Natural killer cell (primary cell): ENCODE results near the gene B3GALT5. TPM values are rescaled to one million over a fixed set of nuclear protein-coding genes. Genes with fewer than 3 reads are reported as not detected.
"Not testable (repeated sequence)": the region's sequence is repeated elsewhere in the genome, so short reads cannot be mapped to it uniquely, and the experiment has no call there.

ENCODE experiments used
- ATAC-seq, 3 donors: fragments of 150-1000 bp in 2 of 3; fragments of 200-7000 bp in 1 of 3; cut with Tn5 transposase; 1 replicate in 1 of 3; 2 replicates in 2 of 3; pipeline ENCODE4 v1.10.0; 2021; ENCODE audit warnings: mild to moderate bottlenecking in 2 of 3, moderate library complexity in 2 of 3
- DNase-seq, 2 donors: peaks; one replicate each; pipeline versions ENCODE4 v3.0.0 to v3.0.0-alpha.2; 2013 to 2021; ENCODE audit warnings: mixed read lengths in 1 of 2
- H3K27ac ChIP-seq: one replicate; pipeline ENCODE4 v1.5.1; 2013; ENCODE audit warnings: mild to moderate bottlenecking, low read length
- H3K27me3 ChIP-seq: one replicate; pipeline ENCODE4 v1.6.1; 2013; ENCODE audit warnings: low read length; ENCODE audit not compliant: control insufficient read depth, insufficient read depth
- H3K36me3 ChIP-seq: one replicate; pipeline ENCODE4 v1.6.1; 2013; ENCODE audit warnings: low read length; ENCODE audit not compliant: control insufficient read depth, insufficient read depth
- H3K4me1 ChIP-seq: one replicate; pipeline ENCODE4 v1.6.1; 2013; ENCODE audit warnings: low read length; ENCODE audit not compliant: control insufficient read depth, insufficient read depth
- H3K4me3 ChIP-seq: one replicate; pipeline ENCODE4 v1.5.1; 2013; ENCODE audit warnings: low read length
- H3K9me3 ChIP-seq: one replicate; pipeline ENCODE4 v1.6.1; 2013; ENCODE audit warnings: low read length; ENCODE audit not compliant: control insufficient read depth, insufficient read depth
- H3K27ac Mint-ChIP-seq, 2 donors: one replicate each; pipeline ENCODE4 v1.8.0; 2022; ENCODE audit warnings: mild to moderate bottlenecking in 2 of 2, mixed read lengths in 2 of 2, moderate library complexity in 1 of 2
- H3K27me3 Mint-ChIP-seq, 2 donors: one replicate each; pipeline ENCODE4 v1.8.0; 2022; ENCODE audit warnings: low read depth in 2 of 2, mixed read lengths in 2 of 2
- H3K36me3 Mint-ChIP-seq: one replicate; pipeline ENCODE4 v1.8.0; 2022; ENCODE audit warnings: mixed read lengths
- H3K4me1 Mint-ChIP-seq, 2 donors: one replicate each; pipeline ENCODE4 v1.8.0; 2022; ENCODE audit warnings: mixed read lengths in 2 of 2
- H3K4me3 Mint-ChIP-seq: one replicate; pipeline ENCODE4 v1.8.0; 2022; ENCODE audit warnings: mild to moderate bottlenecking, moderate library complexity, mixed read lengths
- H3K9me3 Mint-ChIP-seq, 2 donors: one replicate each; pipeline ENCODE4 v1.8.0; 2022; ENCODE audit warnings: mixed read lengths in 2 of 2
- WGBS: methylation state at CpG from one replicate; pipeline ENCODE4 v1.1.7; 2013; ENCODE audit warnings: missing lambda C conversion rate; ENCODE audit not compliant: insufficient coverage; 5-methylcytosine and 5-hydroxymethylcytosine counted together
- intact Hi-C: fragments of 100-400 bp; cut with micrococcal nuclease; formaldehyde crosslinking; loops from one replicate; pipeline ENCODE4 v1.14.2; 2022
- total RNA-seq, 4 donors: library from RNA; stranded (reverse); fragments of 120-200 nt in 1 of 4; gene quantifications; one replicate each; pipeline versions ENCODE4 v1.2.3 to v1.2.4, GENCODE V29; 2013 to 2022
- TF ChIP-seq, protein P1 (sequence below): fragments of 200-600 bp; IDR thresholded peaks from one replicate; pipeline ENCODE4 v1.8.0; 2022; ENCODE audit warnings: antibody characterized with exemption

The B3GALT5 gene
- total RNA-seq, 3 donors from 2014 or later (not counting 1 experiment from before 2014, with no cell fraction given): 0.05 TPM; not detected in 2

DNA sequence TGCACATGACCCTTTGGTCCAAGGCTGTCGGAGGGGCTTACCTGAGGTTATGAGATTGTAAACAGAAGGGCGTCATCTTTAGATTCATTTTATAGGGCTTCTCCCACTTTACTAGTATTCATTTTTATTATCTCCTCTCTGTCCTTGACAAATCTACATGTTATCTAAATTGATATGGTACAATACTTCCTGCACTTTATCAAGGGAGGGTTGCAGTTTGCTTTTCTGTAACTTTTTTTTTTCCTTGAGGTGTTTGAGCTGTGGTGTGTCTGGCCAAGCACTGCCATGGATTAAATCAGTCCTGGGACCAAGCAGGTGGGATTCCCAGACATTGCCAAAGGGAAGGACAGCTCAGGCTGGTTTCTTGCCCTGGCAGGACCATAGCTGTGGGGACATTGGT is 32.0 kb upstream of the B3GALT5 start:
- H3K27me3 Mint-ChIP-seq: peaks cover 0 to 16% of the 10 kb centered on the region in 2 donors

DNA sequence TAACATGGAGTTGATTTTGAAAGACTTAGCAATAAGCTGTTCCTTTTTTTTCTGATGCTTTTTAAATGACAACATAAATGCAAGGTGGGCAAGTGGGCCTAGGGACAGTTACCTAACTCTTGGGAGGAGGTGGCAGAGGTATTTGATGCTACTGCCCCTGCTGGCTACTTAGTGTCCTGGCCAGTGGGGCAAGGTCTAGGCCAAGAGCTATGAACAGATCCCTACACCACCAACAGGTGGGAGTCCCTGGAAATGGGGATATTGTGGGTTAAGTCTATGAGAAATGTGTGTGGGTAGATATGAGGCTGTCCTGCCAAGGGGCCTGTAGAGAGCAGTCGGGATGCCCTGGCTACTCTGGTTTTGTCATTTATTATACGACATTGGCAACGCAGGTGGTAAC is 31.3 kb upstream of the B3GALT5 start:
- no peaks in the 10 kb centered on the region for H3K4me1 ChIP-seq
- H3K4me1 Mint-ChIP-seq: no peaks in the 10 kb centered on the region
- no peak overlapping the region for H3K27ac Mint-ChIP-seq
- TF ChIP-seq, protein P1, sequence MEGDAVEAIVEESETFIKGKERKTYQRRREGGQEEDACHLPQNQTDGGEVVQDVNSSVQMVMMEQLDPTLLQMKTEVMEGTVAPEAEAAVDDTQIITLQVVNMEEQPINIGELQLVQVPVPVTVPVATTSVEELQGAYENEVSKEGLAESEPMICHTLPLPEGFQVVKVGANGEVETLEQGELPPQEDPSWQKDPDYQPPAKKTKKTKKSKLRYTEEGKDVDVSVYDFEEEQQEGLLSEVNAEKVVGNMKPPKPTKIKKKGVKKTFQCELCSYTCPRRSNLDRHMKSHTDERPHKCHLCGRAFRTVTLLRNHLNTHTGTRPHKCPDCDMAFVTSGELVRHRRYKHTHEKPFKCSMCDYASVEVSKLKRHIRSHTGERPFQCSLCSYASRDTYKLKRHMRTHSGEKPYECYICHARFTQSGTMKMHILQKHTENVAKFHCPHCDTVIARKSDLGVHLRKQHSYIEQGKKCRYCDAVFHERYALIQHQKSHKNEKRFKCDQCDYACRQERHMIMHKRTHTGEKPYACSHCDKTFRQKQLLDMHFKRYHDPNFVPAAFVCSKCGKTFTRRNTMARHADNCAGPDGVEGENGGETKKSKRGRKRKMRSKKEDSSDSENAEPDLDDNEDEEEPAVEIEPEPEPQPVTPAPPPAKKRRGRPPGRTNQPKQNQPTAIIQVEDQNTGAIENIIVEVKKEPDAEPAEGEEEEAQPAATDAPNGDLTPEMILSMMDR: no peak
- H3K4me3 ChIP-seq: no peak overlapping the region
- no peak overlapping the region for H3K27ac ChIP-seq
- H3K27me3 ChIP-seq: no peaks in the 10 kb centered on the region
- no peaks in the 10 kb centered on the region for H3K36me3 Mint-ChIP-seq
- H3K36me3 ChIP-seq: no peaks in the 10 kb centered on the region
- intact Hi-C loops: no loop called here
- H3K9me3 ChIP-seq: no peaks in the 10 kb centered on the region
- no peaks in the 10 kb centered on the region for H3K9me3 Mint-ChIP-seq
- DNase-seq (no peak), ATAC-seq (no peak)
- 94% methylated on average over 3 of the region's 3 CpGs for WGBS
- H3K4me3 Mint-ChIP-seq: no peak overlapping the region
- peaks cover 0 to 22% of the 10 kb centered on the region in 2 donors for H3K27me3 Mint-ChIP-seq

More for the DNA sequence above, 32.0 kb upstream of the B3GALT5 start:
- Mint-ChIP-seq H3K27ac (no peak overlapping the region), H3K4me3 (no peak overlapping the region), H3K4me1 (no peaks in the 10 kb centered on the region), H3K36me3 (no peaks in the 10 kb centered on the region), H3K9me3 (no peaks in the 10 kb centered on the region)
- intact Hi-C loops: no loop called here
- no peaks in the 10 kb centered on the region for H3K4me1 ChIP-seq
- no peaks in the 10 kb centered on the region for H3K36me3 ChIP-seq
- no peaks in the 10 kb centered on the region for H3K27me3 ChIP-seq
- no peak for DNase-seq
- TF ChIP-seq, protein P1: no peak
- no peaks in the 10 kb centered on the region for H3K9me3 ChIP-seq
- no peak overlapping the region for H3K4me3 ChIP-seq
- WGBS: no CpG with 5 or more reads among the region's 2 CpGs
- H3K27ac ChIP-seq: no peak overlapping the region
- no peak for ATAC-seq

DNA sequence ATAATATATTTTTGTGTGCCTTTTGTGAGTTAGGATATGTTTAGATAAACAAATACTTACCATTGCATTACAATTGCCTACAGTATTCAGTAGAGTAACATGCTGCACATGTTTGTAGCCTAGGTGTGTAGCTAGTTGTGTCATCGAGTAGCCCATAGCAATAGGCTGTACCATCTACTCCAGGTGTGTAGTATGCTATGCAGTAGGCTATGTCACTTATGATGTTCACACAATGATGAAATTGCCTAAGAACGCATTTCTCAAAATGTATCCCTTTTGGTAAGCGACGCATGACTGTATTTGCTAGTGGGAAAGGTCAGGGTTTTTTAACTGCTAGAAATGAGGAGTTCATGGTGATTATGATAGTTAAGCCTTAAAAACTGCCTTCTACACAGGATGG is 30.0 kb upstream of the B3GALT5 start:
- Histone ChIP-seq H3K4me1 (no peaks in the 10 kb centered on the region), H3K27ac (no peak overlapping the region), H3K36me3 (no peaks in the 10 kb centered on the region), H3K27me3 (no peaks in the 10 kb centered on the region), H3K4me3 (no peak overlapping the region), H3K9me3 (no peaks in the 10 kb centered on the region)
- intact Hi-C loops: no loop called here
- Mint-ChIP-seq H3K4me1 (no peaks in the 10 kb centered on the region), H3K4me3 (no peak overlapping the region), H3K36me3 (no peaks in the 10 kb centered on the region), H3K27ac (no peak overlapping the region), H3K9me3 (no peaks in the 10 kb centered on the region), H3K27me3 (peaks cover 0 to 16% of the 10 kb centered on the region in 2 donors)
- ATAC-seq (no peak), DNase-seq (no peak)
- TF ChIP-seq, protein P1: no peak
- 87% methylated on average over 4 of the region's 4 CpGs for WGBS

DNA sequence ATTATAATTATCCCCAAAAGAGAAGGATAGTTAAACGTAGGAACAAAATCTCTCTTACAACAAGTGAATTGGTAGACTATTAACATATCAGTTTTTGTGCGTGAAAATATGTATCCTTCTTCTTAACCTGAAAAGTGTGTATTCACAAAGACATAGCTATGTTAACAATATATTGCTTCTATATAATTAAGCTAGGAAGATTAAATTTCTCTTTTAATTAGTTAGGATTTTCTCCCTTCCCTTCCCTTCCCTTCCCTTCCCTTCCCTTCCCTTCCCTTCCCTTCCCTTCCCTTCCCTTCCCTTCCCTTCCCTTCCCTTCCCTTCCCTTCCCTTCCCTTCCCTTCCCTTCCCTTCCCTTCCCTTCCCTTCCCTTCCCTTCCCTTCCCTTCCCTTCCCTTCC is 29.2 kb upstream of the B3GALT5 start:
- H3K27ac Mint-ChIP-seq, H3K4me1 ChIP-seq, H3K36me3 Mint-ChIP-seq, H3K9me3 ChIP-seq, H3K4me3 Mint-ChIP-seq, H3K4me3 ChIP-seq, intact Hi-C loops, H3K9me3 Mint-ChIP-seq, H3K36me3 ChIP-seq, H3K4me1 Mint-ChIP-seq, ATAC-seq, DNase-seq, H3K27ac ChIP-seq, H3K27me3 ChIP-seq: not testable (repeated sequence)
- H3K27me3 Mint-ChIP-seq: peaks cover 0 to 18% of the 10 kb centered on the region in 2 donors
- whole genome bisulfite sequencing: no CpG with 5 or more reads among the region's 2 CpGs
